Measurements from ENCODE around the gene SMIM10L1. TPM values are rescaled to one million over a fixed set of nuclear protein-coding genes. Genes with fewer than 3 reads are reported as not detected.

The SMIM10L1 gene
- total and polyA plus RNA-seq, 2 of the 8 experiments (the other 6 are each of a cell fraction or from before 2014, with no cell fraction given): 3.7 to 14.2 TPM

- Histone ChIP-seq H2AK5ac (ENCODE audit: low read depth, low read length) (no peak overlapping the region), H2BK5ac (ENCODE audit: low read depth, low read length) (no peak overlapping the region), H4K91ac (replicated peaks; ENCODE audit: insufficient read length, low read length) (no peak overlapping the region), H3K4me2 (ENCODE audit: insufficient read depth in 1 of 2, low read depth in 2 of 2, low read length in 2 of 2) (no peak overlapping the region), H2BK12ac (ENCODE audit: low read depth, low read length) (no peak overlapping the region), H3K9me3 (ENCODE audit: insufficient read depth in 2 of 2, low read depth in 1 of 2, low read length in 1 of 2) (no peaks in the 10 kb centered on the region), H3K23ac (ENCODE audit: insufficient read length) (no peak overlapping the region), H3K9ac (replicated peaks in 1 of 4; ENCODE audit: extremely low read depth in 1 of 4, low read depth in 3 of 4, low read length in 3 of 4) (no peak overlapping the region), H3K14ac (ENCODE audit: insufficient read length) (no peak overlapping the region), H3K79me2 (ENCODE audit: control insufficient read depth in 1 of 2, insufficient read depth in 2 of 2, low read length in 2 of 2) (peaks cover 6 to 81% of the 10 kb centered on the region in 2 experiments; a peak in 3 of 4 replicates), H3K79me1 (ENCODE audit: low read depth, low read length) (no peaks in the 10 kb centered on the region; the same call in 1 of the 2 replicates), H2BK15ac (ENCODE audit: low read length) (no peak overlapping the region), H2AFZ (ENCODE audit: low read length) (no peak overlapping the region), H2BK120ac (replicated peaks; ENCODE audit: low read depth, low read length) (no peak overlapping the region), H3K27me3 (replicated peaks in 1 of 4; ENCODE audit: control insufficient read depth in 3 of 4, extremely low read depth in 1 of 4, insufficient read depth in 3 of 4, low read length in 3 of 4) (no peaks in the 10 kb centered on the region), H3K56ac (replicated peaks; ENCODE audit: insufficient read length, low read depth, low read length) (no peak overlapping the region), H3K27ac (ENCODE audit: low read depth, low read length) (no peak overlapping the region), H3K23me2 (ENCODE audit: low read depth, low read length) (no peaks in the 10 kb centered on the region), H3K36me3 (ENCODE audit: control insufficient read depth in 2 of 4, insufficient read depth in 4 of 4, low read length in 3 of 4) (peaks cover 0 to 7% (median 3%) of the 10 kb centered on the region in 4 experiments; a peak in 3 of 8 replicates), H3K18ac (ENCODE audit: extremely low read depth, low read length) (no peak overlapping the region), H4K20me1 (replicated peaks in 1 of 2; ENCODE audit: control insufficient read depth in 1 of 2, insufficient read depth in 2 of 2, low read length in 2 of 2) (no peaks in the 10 kb centered on the region), H3K4me3 (ENCODE audit: extremely low read depth in 1 of 4, insufficient read depth in 2 of 4, low read depth in 3 of 4, low read length in 4 of 4) (peak overlapping the region in 1 of 4 experiments; percentile 7; a peak in 2 of 8 replicates), H2BK20ac (ENCODE audit: low read length) (no peak overlapping the region), H3K4ac (replicated peaks; ENCODE audit: insufficient read length, low read depth, low read length) (no peak overlapping the region), H3K4me1 (replicated peaks in 1 of 4; ENCODE audit: control insufficient read depth in 3 of 4, insufficient read depth in 4 of 4, low read length in 3 of 4) (peaks cover 0 to 2% (median 0%) of the 10 kb centered on the region in 4 experiments; a peak in 1 of 7 replicates), H4K8ac (ENCODE audit: extremely low read depth, insufficient read depth, low read length) (no peak overlapping the region), H4K5ac (ENCODE audit: insufficient read length, low read depth, low read length) (no peak overlapping the region)
- no peak for FAIRE-seq
- DNase-seq (ENCODE audit: low read depth in 1 of 2, low spot score in 2 of 2): no peak
- POLR2A ChIA-PET (ENCODE audit: partially characterized antibody): interaction anchor here (0.8 to 1.7 kb wide), 4 partner anchors 12 to 431 kb away, joined by 3 to 7 read pairs (median 4); partner anchors contain the start of genes SMIM10L1 and YBX3
- no peak for TF ChIP-seq CTCF (IDR thresholded peaks at IDR 0.05; ENCODE audit: control extremely low read depth in 1 of 3, insufficient read depth in 1 of 3, low read depth in 1 of 3, low read length in 3 of 3)
- CTCF ChIA-PET (ENCODE audit: partially characterized antibody): no interaction called here
- 96% methylated on average over 1 of the region's 1 CpG; no CpG with 5 or more reads in 1 of the 2 experiments for WGBS, 2 experiments (ENCODE audit: extremely low coverage in 1 of 2, insufficient coverage in 1 of 2, insufficient read length in 1 of 2, insufficient replicate concordance in 2 of 2, low coverage in 1 of 2, low lambda C conversion rate in 2 of 2, missing lambda C conversion rate in 1 of 2)
Observed at GRCh38 chr12:11154400-11154925, 16.5 kb upstream of the SMIM10L1 start.
